B cell (primary cell): ENCODE data around the gene WHAMM. TPM values are rescaled to one million over a fixed set of nuclear protein-coding genes. Genes with fewer than 3 reads are reported as not detected.
A peak's percentile ranks its signal among the peaks of the same experiment; 100 is the strongest.

Experiments used
- ATAC-seq: fragments of 200-7000 bp; cut with Tn5 transposase; one replicate; pipeline ENCODE4 v1.10.0; 2021; ENCODE audit warnings: low read depth, mild to moderate bottlenecking, moderate number of reproducible peaks, moderate library complexity
- CTCF ChIA-PET: fragments of 350-600 bp; sonication (Branson Sonifier 250); formaldehyde crosslinking; loops from one replicate; lab custom pipeline; 2021; ENCODE audit warnings: antibody characterized with exemption, inconsistent platforms; lab: Charles Lee
- POLR2A ChIA-PET: fragments of 350-600 bp; sonication (Branson Sonifier 250); formaldehyde crosslinking; loops from one replicate; lab custom pipeline; 2021; ENCODE audit warnings: antibody characterized with exemption; lab: Charles Lee
- DNase-seq: peaks from one replicate; pipeline ENCODE4 v3.0.0; 2013
- H2AFZ ChIP-seq: 2 replicates; pipeline ENCODE4 v1.6.1; 2012; ENCODE audit warnings: mild to moderate bottlenecking, low read depth, low read length; ENCODE audit not compliant: insufficient read depth, poor library complexity, severe bottlenecking
- H3K27ac ChIP-seq, 2 donors: 1 replicate in 1 of 2; 2 replicates in 1 of 2; pipeline ENCODE4 v1.5.1; 2012 to 2013; ENCODE audit warnings: low read length in 2 of 2, mild to moderate bottlenecking in 2 of 2, moderate library complexity in 1 of 2
- H3K27me3 ChIP-seq, 4 experiments: fragments of 200-600 bp in 1 of 4; sonication (generic) in 1 of 4; replicated peaks in 1 of 4; 1 replicate in 2 of 4; 2 replicates in 2 of 4; pipeline versions ENCODE4 v1.6.1 to v1.7.0; 2013 to 2016; ENCODE audit warnings: low read length in 3 of 4, mild to moderate bottlenecking in 2 of 4, mixed read lengths in 1 of 4, moderate library complexity in 1 of 4; ENCODE audit not compliant: insufficient read depth in 4 of 4, control insufficient read depth in 3 of 4; ENCODE audit errors: control extremely low read depth in 1 of 4
- H3K36me3 ChIP-seq, 2 experiments: replicated peaks in 1 of 2; 1 replicate in 1 of 2; 2 replicates in 1 of 2; pipeline versions ENCODE4 v1.6.1 to v1.7.1; 2013; ENCODE audit warnings: low read length in 1 of 2; ENCODE audit not compliant: insufficient read depth in 2 of 2, control insufficient read depth in 1 of 2; ENCODE audit errors: control extremely low read depth in 1 of 2, extremely low read depth in 1 of 2
- H3K4me1 ChIP-seq, 2 donors: fragments of 200-600 bp in 1 of 2; sonication (generic) in 1 of 2; 1 replicate in 1 of 2; 2 replicates in 1 of 2; pipeline versions ENCODE4 v1.5.1 to v1.6.1; 2013 to 2017; ENCODE audit warnings: low read length in 2 of 2; ENCODE audit not compliant: control insufficient read depth in 2 of 2, insufficient read depth in 2 of 2
- H3K4me2 ChIP-seq: replicated peaks from 2 replicates; pipeline ENCODE3; 2012; ENCODE audit warnings: mild to moderate bottlenecking, low read depth, low read length; ENCODE audit not compliant: poor library complexity, severe bottlenecking
- H3K4me3 ChIP-seq, 5 experiments: fragments of 200-600 bp in 1 of 5; sonication (generic) in 1 of 5; 1 replicate in 3 of 5; 2 replicates in 2 of 5; pipeline versions ENCODE4 v1.5.1 to v1.7.0; 2011 to 2016; ENCODE audit warnings: low read length in 4 of 5, mild to moderate bottlenecking in 4 of 5, low read depth in 2 of 5, control low read depth in 1 of 5, moderate library complexity in 1 of 5; ENCODE audit not compliant: insufficient read depth in 1 of 5; ENCODE audit errors: control extremely low read depth in 1 of 5, extremely low read depth in 1 of 5
- H3K79me2 ChIP-seq: fragments of 200-600 bp; sonication (generic); one replicate; pipeline ENCODE4 v1.6.0; 2016; ENCODE audit warnings: low read length; ENCODE audit not compliant: control insufficient read depth, insufficient read depth
- H3K9ac ChIP-seq: fragments of 200-600 bp; sonication (generic); 2 replicates; pipeline ENCODE4 v1.6.1; 2017; ENCODE audit warnings: mild to moderate bottlenecking, low read length, moderate library complexity
- H3K9me3 ChIP-seq, 3 donors: one replicate each; pipeline versions ENCODE4 v1.6.1 to v1.7.1; 2013; ENCODE audit warnings: low read length in 2 of 3; ENCODE audit not compliant: control insufficient read depth in 2 of 3, insufficient read depth in 1 of 3; ENCODE audit errors: control extremely low read depth in 1 of 3
- H4K20me1 ChIP-seq: 2 replicates; pipeline ENCODE4 v1.6.0; 2012; ENCODE audit warnings: mild to moderate bottlenecking, low read length; ENCODE audit not compliant: insufficient read depth, control insufficient read depth, poor library complexity, severe bottlenecking
- H3K27ac Mint-ChIP-seq: one replicate; pipeline ENCODE4 v1.8.0; 2021; ENCODE audit warnings: mixed read lengths
- H3K27me3 Mint-ChIP-seq: one replicate; pipeline ENCODE4 v1.8.0; 2021; ENCODE audit warnings: mixed read lengths
- H3K4me1 Mint-ChIP-seq: one replicate; pipeline ENCODE4 v1.8.0; 2021; ENCODE audit warnings: mixed read lengths
- H3K4me3 Mint-ChIP-seq: one replicate; pipeline ENCODE4 v1.8.0; 2021; ENCODE audit warnings: mixed read lengths
- H3K9me3 Mint-ChIP-seq: one replicate; pipeline ENCODE4 v1.8.0; 2022; ENCODE audit warnings: mixed read lengths; ENCODE audit not compliant: insufficient read depth
- EZH2 ChIP-seq: IDR thresholded peaks from 2 replicates; pipeline ENCODE4 v1.6.1; 2012; ENCODE audit warnings: borderline replicate concordance, low read depth, mild to moderate bottlenecking, moderate library complexity, low read length; ENCODE audit not compliant: insufficient read depth, poor library complexity, severe bottlenecking
- WGBS: methylation state at CpG from one replicate; pipeline ENCODE4 v1.1.5; 2013; ENCODE audit warnings: missing lambda C conversion rate; ENCODE audit not compliant: insufficient coverage; 5-methylcytosine and 5-hydroxymethylcytosine counted together
- intact Hi-C: fragments of 100-400 bp; cut with micrococcal nuclease; formaldehyde crosslinking; loops from one replicate; pipeline ENCODE4 v1.10.0; 2022
- polyA plus RNA-seq: library from polyadenylated mRNA; depleted of rRNA; stranded (reverse); fragments of >200 nt; gene quantifications from 2 replicates; pipeline ENCODE4 v1.2.3, GENCODE V29; 2012
- total RNA-seq, 2 donors: library from RNA; stranded (reverse); fragments of 120-200 nt in 1 of 2; gene quantifications; 1 replicate in 1 of 2; 2 replicates in 1 of 2; pipeline versions ENCODE4 v1.2.3 to v1.2.4, GENCODE V29; 2013 to 2022
- TF ChIP-seq, protein P1 (sequence below): fragments of 200-600 bp; IDR thresholded peaks from one replicate; pipeline ENCODE4 v1.8.0; 2022; ENCODE audit warnings: antibody characterized with exemption, mild to moderate bottlenecking

Gene WHAMM
- total and polyA plus RNA-seq, 2 donors (not counting 1 experiment from before 2014, with no cell fraction given), result 18.3 to 31.3 TPM

DNA sequence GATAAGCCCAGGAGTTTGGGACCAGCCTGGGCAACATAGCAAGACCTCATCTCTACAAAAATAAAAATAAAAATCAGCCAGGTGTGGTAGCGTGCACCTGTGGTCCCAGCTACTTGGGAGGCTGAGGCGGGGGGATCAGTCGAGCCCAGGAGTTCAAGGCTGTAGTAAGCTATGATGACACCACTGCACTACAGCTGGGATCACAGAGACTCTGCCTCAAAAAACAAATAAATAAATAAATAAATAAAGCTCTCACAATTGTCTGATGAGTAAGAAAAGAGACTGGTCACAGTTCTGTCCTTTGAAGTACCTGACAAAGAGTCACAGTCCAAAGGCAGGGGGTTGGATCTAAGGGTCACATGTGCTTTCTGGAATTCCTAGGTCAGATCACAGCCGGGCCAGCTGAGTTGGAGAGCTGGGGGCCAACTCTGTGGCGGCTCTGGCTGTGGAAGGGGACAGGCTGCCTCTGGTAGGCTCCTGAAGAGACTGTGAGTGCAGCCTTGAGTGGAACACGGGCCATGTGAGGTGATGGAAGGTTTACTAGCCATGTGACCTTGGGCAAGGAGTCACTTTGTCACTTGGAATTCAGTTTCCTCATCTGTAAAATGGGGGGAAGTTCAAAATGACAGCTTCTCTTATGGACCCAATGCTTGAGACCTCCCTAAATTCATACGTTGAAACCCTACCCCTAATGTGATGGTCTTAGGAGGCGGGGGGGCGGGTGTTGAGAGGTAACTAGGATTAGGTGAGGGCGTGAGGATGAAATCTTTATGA, 47.2 kb downstream of the WHAMM start:
- no peaks in the 10 kb centered on the region for H3K27me3 Mint-ChIP-seq
- H3K9ac ChIP-seq, result no peak overlapping the region

DNA sequence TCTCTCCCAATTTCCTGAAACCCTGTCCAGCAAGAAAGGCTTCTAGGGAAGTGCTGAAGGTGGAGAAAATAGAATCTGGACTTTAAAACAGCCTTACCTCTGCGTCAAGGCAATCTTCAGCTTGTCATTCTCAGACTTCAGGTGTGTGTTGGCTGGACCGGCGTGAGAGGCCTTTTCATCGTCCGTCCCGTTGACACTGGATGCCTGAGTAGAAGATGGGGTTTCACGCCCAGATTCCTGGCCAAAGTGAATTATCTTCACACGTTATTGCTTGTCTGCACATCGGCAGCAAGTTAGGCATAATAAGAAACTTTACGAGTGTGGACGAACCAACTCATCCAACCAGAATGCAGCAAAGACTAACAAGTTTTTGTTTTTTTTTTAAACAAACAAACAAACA, 49.5 kb downstream of the WHAMM start:
- POLR2A ChIA-PET, result no interaction called here
- intact Hi-C loops, result no loop called here

More for the DNA sequence above, 47.2 kb downstream of the WHAMM start:
- Mint-ChIP-seq H3K27ac (peak overlapping the region; percentile 41), H3K4me1 (peaks cover 20% of the 10 kb centered on the region), H3K9me3 (no peaks in the 10 kb centered on the region), H3K4me3 (no peak overlapping the region)
- H3K4me1 ChIP-seq, result peaks cover 9 to 12% of the 10 kb centered on the region in 2 donors
- H3K4me2 ChIP-seq, result no peak overlapping the region
- no peaks in the 10 kb centered on the region for H3K9me3 ChIP-seq
- no peaks in the 10 kb centered on the region for H4K20me1 ChIP-seq
- POLR2A ChIA-PET, result interaction anchor here (0.6 kb wide), 1 partner anchor 10 kb away, joined by 3 read pairs; no protein-coding TSS in a partner anchor
- ATAC-seq, result no peak
- TF ChIP-seq, protein P1, sequence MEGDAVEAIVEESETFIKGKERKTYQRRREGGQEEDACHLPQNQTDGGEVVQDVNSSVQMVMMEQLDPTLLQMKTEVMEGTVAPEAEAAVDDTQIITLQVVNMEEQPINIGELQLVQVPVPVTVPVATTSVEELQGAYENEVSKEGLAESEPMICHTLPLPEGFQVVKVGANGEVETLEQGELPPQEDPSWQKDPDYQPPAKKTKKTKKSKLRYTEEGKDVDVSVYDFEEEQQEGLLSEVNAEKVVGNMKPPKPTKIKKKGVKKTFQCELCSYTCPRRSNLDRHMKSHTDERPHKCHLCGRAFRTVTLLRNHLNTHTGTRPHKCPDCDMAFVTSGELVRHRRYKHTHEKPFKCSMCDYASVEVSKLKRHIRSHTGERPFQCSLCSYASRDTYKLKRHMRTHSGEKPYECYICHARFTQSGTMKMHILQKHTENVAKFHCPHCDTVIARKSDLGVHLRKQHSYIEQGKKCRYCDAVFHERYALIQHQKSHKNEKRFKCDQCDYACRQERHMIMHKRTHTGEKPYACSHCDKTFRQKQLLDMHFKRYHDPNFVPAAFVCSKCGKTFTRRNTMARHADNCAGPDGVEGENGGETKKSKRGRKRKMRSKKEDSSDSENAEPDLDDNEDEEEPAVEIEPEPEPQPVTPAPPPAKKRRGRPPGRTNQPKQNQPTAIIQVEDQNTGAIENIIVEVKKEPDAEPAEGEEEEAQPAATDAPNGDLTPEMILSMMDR, result no peak
- TF ChIP-seq EZH2, result no peak
- intact Hi-C loops, result no loop called here
- WGBS, result 100% methylated on average over 4 of the region's 10 CpGs
- no peak overlapping the region for H3K27ac ChIP-seq
- DNase-seq, result no peak
- no peak overlapping the region for H2AFZ ChIP-seq
- CTCF ChIA-PET, result no interaction called here
- no peak overlapping the region for H3K4me3 ChIP-seq
- H3K79me2 ChIP-seq, result no peaks in the 10 kb centered on the region
- no peaks in the 10 kb centered on the region for H3K36me3 ChIP-seq
- H3K27me3 ChIP-seq, result no peaks in the 10 kb centered on the region

More for the DNA sequence above, 49.5 kb downstream of the WHAMM start:
- CTCF ChIA-PET, result no interaction called here
- Histone ChIP-seq H3K27ac (no peak overlapping the region), H3K9me3 (no peaks in the 10 kb centered on the region), H3K36me3 (no peaks in the 10 kb centered on the region), H3K27me3 (no peaks in the 10 kb centered on the region), H3K79me2 (no peaks in the 10 kb centered on the region), H2AFZ (no peak overlapping the region), H3K4me1 (peaks cover 5 to 9% of the 10 kb centered on the region in 2 donors), H3K4me3 (no peak overlapping the region), H3K9ac (no peak overlapping the region), H3K4me2 (no peak overlapping the region), H4K20me1 (no peaks in the 10 kb centered on the region)
- TF ChIP-seq EZH2, result no peak
- TF ChIP-seq, protein P1, result no peak
- no peaks in the 10 kb centered on the region for H3K9me3 Mint-ChIP-seq
- ATAC-seq, result no peak
- H3K27me3 Mint-ChIP-seq, result no peaks in the 10 kb centered on the region
- H3K4me1 Mint-ChIP-seq, result peaks cover 13% of the 10 kb centered on the region
- 98% methylated on average over 11 of the region's 11 CpGs for WGBS
- H3K4me3 Mint-ChIP-seq, result no peak overlapping the region
- H3K27ac Mint-ChIP-seq, result no peak overlapping the region
- DNase-seq, result no peak
